H9 (cell line): ENCODE results near the gene DHODH. TPM values are rescaled to one million over a fixed set of nuclear protein-coding genes. Genes with fewer than 3 reads are reported as not detected.
"Not testable (repeated sequence)": the region's sequence is repeated elsewhere in the genome, so short reads cannot be mapped to it uniquely, and the experiment has no call there.

ENCODE experiments used
- DNase-seq: peaks from one replicate; pipeline ENCODE4 v3.0.0-alpha.2; 2017
- H2AFZ ChIP-seq: one replicate; pipeline ENCODE4 v1.6.1; 2013; ENCODE audit warnings: mild to moderate bottlenecking, low read length, control low read depth, moderate library complexity
- H2AK5ac ChIP-seq: 2 replicates; pipeline ENCODE4 v1.6.1; 2013; ENCODE audit warnings: low read length, control low read depth, mixed read lengths; ENCODE audit not compliant: insufficient read length
- H2BK120ac ChIP-seq: one replicate; pipeline ENCODE4 v1.6.1; 2013; ENCODE audit warnings: low read depth, mild to moderate bottlenecking, low read length, control low read depth, inconsistent platforms; ENCODE audit not compliant: poor library complexity, severe bottlenecking
- H2BK12ac ChIP-seq: 2 replicates; pipeline ENCODE4 v1.6.1; 2013; ENCODE audit warnings: low read length, control low read depth, mixed read lengths, low read depth; ENCODE audit not compliant: insufficient read length
- H2BK15ac ChIP-seq: 2 replicates; pipeline ENCODE4 v1.6.1; 2013; ENCODE audit warnings: low read depth, low read length, control low read depth
- H2BK20ac ChIP-seq: one replicate; pipeline ENCODE4 v1.6.1; 2013; ENCODE audit warnings: low read depth, mild to moderate bottlenecking, low read length, control low read depth, inconsistent platforms; ENCODE audit not compliant: poor library complexity, severe bottlenecking
- H2BK5ac ChIP-seq: 2 replicates; pipeline ENCODE4 v1.6.1; 2013; ENCODE audit warnings: low read length, control low read depth, mixed read lengths; ENCODE audit not compliant: insufficient read length
- H3K14ac ChIP-seq: 2 replicates; pipeline ENCODE4 v1.6.1; 2013; ENCODE audit warnings: low read length, control low read depth; ENCODE audit not compliant: insufficient read depth
- H3K18ac ChIP-seq: 2 replicates; pipeline ENCODE4 v1.6.1; 2013; ENCODE audit warnings: low read depth, mild to moderate bottlenecking, mixed read lengths, low read length, control low read depth; ENCODE audit not compliant: insufficient read length
- H3K23ac ChIP-seq: 2 replicates; pipeline ENCODE4 v1.6.1; 2013; ENCODE audit warnings: low read length, control low read depth, mixed read lengths, low read depth; ENCODE audit not compliant: insufficient read length
- H3K23me2 ChIP-seq: 2 replicates; pipeline ENCODE4 v1.6.1; 2013; ENCODE audit warnings: low read depth, mild to moderate bottlenecking, mixed read lengths, low read length, control low read depth; ENCODE audit not compliant: insufficient read length, poor library complexity, severe bottlenecking
- H3K27ac ChIP-seq: 2 replicates; pipeline ENCODE4 v1.5.1; 2013; ENCODE audit warnings: low read length, control low read depth, mixed read lengths, low read depth; ENCODE audit not compliant: insufficient read length
- H3K27me3 ChIP-seq: 2 replicates; pipeline ENCODE4 v1.6.1; 2013; ENCODE audit warnings: low read length, control low read depth, inconsistent platforms; ENCODE audit not compliant: insufficient read depth
- H3K4ac ChIP-seq: 2 replicates; pipeline ENCODE4 v1.6.1; 2013; ENCODE audit warnings: low read depth, mild to moderate bottlenecking, control low read depth, inconsistent platforms, low read length, moderate library complexity
- H3K4me1 ChIP-seq: 2 replicates; pipeline ENCODE4 v1.6.1; 2013; ENCODE audit warnings: low read length, control low read depth, inconsistent platforms; ENCODE audit not compliant: insufficient read depth
- H3K4me2 ChIP-seq: 2 replicates; pipeline ENCODE4 v1.6.1; 2013; ENCODE audit warnings: low read length, control low read depth, mixed read lengths; ENCODE audit not compliant: insufficient read length, insufficient read depth
- H3K56ac ChIP-seq: 2 replicates; pipeline ENCODE4 v1.6.1; 2013; ENCODE audit warnings: low read depth, mild to moderate bottlenecking, mixed read lengths, low read length, control low read depth; ENCODE audit not compliant: insufficient read length
- H3K79me1 ChIP-seq: 2 replicates; pipeline ENCODE4 v1.6.1; 2013; ENCODE audit warnings: low read depth, mild to moderate bottlenecking, moderate library complexity, low read length, control low read depth, inconsistent platforms; ENCODE audit not compliant: insufficient read depth, poor library complexity, severe bottlenecking
- H3K79me2 ChIP-seq: 2 replicates; pipeline ENCODE4 v1.6.1; 2013; ENCODE audit warnings: low read length, control low read depth, inconsistent platforms; ENCODE audit not compliant: insufficient read depth
- H3K9ac ChIP-seq: 2 replicates; pipeline ENCODE4 v1.6.1; 2013; ENCODE audit warnings: low read length, control low read depth, mixed read lengths; ENCODE audit not compliant: insufficient read length; ENCODE audit errors: extremely low read depth
- H3K9me3 ChIP-seq: one replicate; pipeline ENCODE4 v1.6.1; 2013; ENCODE audit warnings: low read depth, low read length, inconsistent platforms; ENCODE audit not compliant: control insufficient read depth
- H3T11ph ChIP-seq: one replicate; pipeline ENCODE4 v1.6.1; 2013; ENCODE audit warnings: mild to moderate bottlenecking, low read length, control low read depth, inconsistent platforms
- H4K20me1 ChIP-seq: one replicate; pipeline ENCODE4 v1.6.1; 2013; ENCODE audit not compliant: control insufficient read depth, insufficient read length, insufficient read depth
- H4K5ac ChIP-seq: 2 replicates; pipeline ENCODE4 v1.6.1; 2013; ENCODE audit warnings: low read depth, mild to moderate bottlenecking, mixed read lengths, low read length, control low read depth; ENCODE audit not compliant: insufficient read length
- H4K8ac ChIP-seq: replicated peaks from 2 replicates; pipeline ENCODE4 v1.6.1; 2013; ENCODE audit warnings: low read length, control low read depth, mixed read lengths, low read depth; ENCODE audit not compliant: insufficient read length
- H4K91ac ChIP-seq: 2 replicates; pipeline ENCODE4 v1.6.1; 2013; ENCODE audit warnings: low read depth, mild to moderate bottlenecking, moderate library complexity, mixed read lengths, low read length, control low read depth; ENCODE audit not compliant: insufficient read length
- H3K27ac Mint-ChIP-seq, 3 experiments: 2 replicates in 2 of 3; 3 replicates in 1 of 3; pipeline ENCODE4 v1.8.0; 2020 to 2021; ENCODE audit warnings: mixed read lengths in 3 of 3, mild to moderate bottlenecking in 1 of 3, moderate library complexity in 1 of 3
- H3K27me3 Mint-ChIP-seq: 2 replicates; pipeline ENCODE4 v1.8.0; 2021; ENCODE audit warnings: low read depth, mild to moderate bottlenecking, moderate library complexity, mixed read lengths
- H3K36me3 Mint-ChIP-seq, 3 experiments: 2 replicates in 2 of 3; 3 replicates in 1 of 3; pipeline ENCODE4 v1.8.0; 2020 to 2021; ENCODE audit warnings: low read depth in 3 of 3, mixed read lengths in 3 of 3; ENCODE audit not compliant: insufficient read depth in 1 of 3
- H3K4me1 Mint-ChIP-seq, 2 experiments: 2 replicates each; pipeline ENCODE4 v1.8.0; 2020; ENCODE audit warnings: mixed read lengths in 2 of 2
- H3K4me3 Mint-ChIP-seq, 2 experiments: 2 replicates in 1 of 2; 3 replicates in 1 of 2; pipeline ENCODE4 v1.8.0; 2020 to 2021; ENCODE audit warnings: mild to moderate bottlenecking in 2 of 2, mixed read lengths in 2 of 2, moderate library complexity in 1 of 2
- H3K9me3 Mint-ChIP-seq, 2 experiments: 2 replicates in 1 of 2; 3 replicates in 1 of 2; pipeline ENCODE4 v1.8.0; 2020; ENCODE audit warnings: mild to moderate bottlenecking in 2 of 2, mixed read lengths in 2 of 2, moderate library complexity in 1 of 2
- CTCF ChIP-seq: fragments of 200-600 bp; sonication (generic); conservative IDR thresholded peaks from 3 replicates; pipeline ENCODE4 v1.8.0; 2021; ENCODE audit warnings: antibody characterized with exemption, mild to moderate bottlenecking
- WGBS: extraction: QIAGEN DNeasy Blood & Tissue Kit; methylation state at CpG from one replicate; pipeline ENCODE4 v1.1.7; 2013; ENCODE audit warnings: missing lambda C conversion rate, low lambda C conversion rate, mixed read lengths; ENCODE audit not compliant: insufficient read length; ENCODE audit errors: extremely low coverage; 5-methylcytosine and 5-hydroxymethylcytosine counted together
- total RNA-seq: library from RNA; stranded (reverse); gene quantifications from 2 replicates; pipeline ENCODE4 v1.2.1, GENCODE V29; 2021

DHODH gene
- total RNA-seq, 1 experiment from 2014 or later: 16.4 TPM

GRCh38 chr16:71995038-71995437 is 13.5 kb upstream of the DHODH start:
- Histone ChIP-seq H3K27me3 (no peaks in the 10 kb centered on the region), H4K8ac (no peak overlapping the region), H3K18ac (no peak overlapping the region), H4K20me1 (no peaks in the 10 kb centered on the region), H4K91ac (no peak overlapping the region), H2AK5ac (no peak overlapping the region), H3K27ac (no peak overlapping the region), H2AFZ (no peak overlapping the region), H3K4ac (no peak overlapping the region), H3K9ac (no peak overlapping the region), H2BK20ac (no peak overlapping the region), H3K23me2 (no peaks in the 10 kb centered on the region), H2BK120ac (no peak overlapping the region), H3T11ph (no peak overlapping the region), H3K23ac (no peak overlapping the region), H2BK5ac (no peak overlapping the region), H3K14ac (no peak overlapping the region), H3K4me2 (no peak overlapping the region), H3K79me1 (no peaks in the 10 kb centered on the region), H3K56ac (no peak overlapping the region), H4K5ac (no peak overlapping the region), H3K4me1 (no peaks in the 10 kb centered on the region), H3K9me3 (no peaks in the 10 kb centered on the region), H2BK12ac (no peak overlapping the region), H2BK15ac (no peak overlapping the region), H3K79me2 (no peaks in the 10 kb centered on the region)
- Mint-ChIP-seq H3K36me3 (no peaks in the 10 kb centered on the region), H3K27ac (no peak overlapping the region), H3K9me3 (no peaks in the 10 kb centered on the region), H3K4me3 (no peak overlapping the region), H3K27me3 (peaks cover 20% of the 10 kb centered on the region), H3K4me1 (peaks cover 0 to 5% of the 10 kb centered on the region in 2 experiments; a peak in 2 of 4 replicates)
- no peak for DNase-seq
- TF ChIP-seq CTCF: no peak
- no CpG with 5 or more reads among the region's 5 CpGs for WGBS

GRCh38 chr16:71997578-71997977 is 11.0 kb upstream of the DHODH start:
- H3K27me3 Mint-ChIP-seq, H2BK12ac ChIP-seq, H3K79me2 ChIP-seq, H3K4me1 Mint-ChIP-seq, H3K27ac Mint-ChIP-seq, H4K20me1 ChIP-seq, H4K5ac ChIP-seq, H3K9ac ChIP-seq, H2BK120ac ChIP-seq, H3K4me1 ChIP-seq, DNase-seq, H3K36me3 Mint-ChIP-seq, H3K23me2 ChIP-seq, H3K4me3 Mint-ChIP-seq, H3K4me2 ChIP-seq, H2BK5ac ChIP-seq, H2BK20ac ChIP-seq, H3K27ac ChIP-seq, H3K23ac ChIP-seq, H3K79me1 ChIP-seq, H4K91ac ChIP-seq, H2AFZ ChIP-seq, H3K27me3 ChIP-seq, H2BK15ac ChIP-seq, H4K8ac ChIP-seq, H2AK5ac ChIP-seq, H3K4ac ChIP-seq, H3T11ph ChIP-seq, H3K18ac ChIP-seq, H3K56ac ChIP-seq, H3K9me3 Mint-ChIP-seq, H3K14ac ChIP-seq, H3K9me3 ChIP-seq: not testable (repeated sequence)
- no CpG with 5 or more reads among the region's 9 CpGs for WGBS
